Upper lobe of right lung (tissue), 1 donor: ENCODE results near the gene PGM5. TPM values are rescaled to one million over a fixed set of nuclear protein-coding genes. Genes with fewer than 3 reads are reported as not detected.
"Not testable (repeated sequence)": the region's sequence is repeated elsewhere in the genome, so short reads cannot be mapped to it uniquely, and the experiment has no call there.

ENCODE experiments used
- ATAC-seq: fragments of 200-7000 bp; cut with Tn5 transposase; one replicate; pipeline ENCODE4 v1.9.1; 2020; ENCODE audit warnings: mild to moderate bottlenecking, moderate library complexity
- DNase-seq: peaks from one replicate; pipeline ENCODE4 v3.0.0-alpha.2; 2020
- H3K27ac ChIP-seq: fragments of 200-600 bp; one replicate; pipeline ENCODE4 v1.8.0; 2022
- H3K27me3 ChIP-seq: fragments of 200-600 bp; one replicate; pipeline ENCODE4 v1.8.0; 2022; ENCODE audit warnings: mild to moderate bottlenecking
- H3K36me3 ChIP-seq: fragments of 200-600 bp; one replicate; pipeline ENCODE4 v1.8.0; 2022
- H3K4me1 ChIP-seq: fragments of 200-600 bp; one replicate; pipeline ENCODE4 v1.8.0; 2022
- H3K4me3 ChIP-seq: fragments of 200-600 bp; one replicate; pipeline ENCODE4 v1.8.0; 2022; ENCODE audit warnings: mild to moderate bottlenecking
- H3K9me3 ChIP-seq: fragments of 200-600 bp; one replicate; pipeline ENCODE4 v1.8.0; 2022
- intact Hi-C: fragments of 100-400 bp; cut with DNase I; formaldehyde crosslinking; loops from one replicate; pipeline ENCODE4 v1.11.0; 2022
- long read RNA-seq: library from polyadenylated mRNA; unstranded; transcript quantifications from one replicate; pipeline ENCODE4 v2.0.0, GENCODE V29; 2021
- total RNA-seq: library from RNA; stranded (reverse); fragmentation: NEBNext Ultra II Directional; extraction: Animal tissue kit (Norgen Biotek cat#: 25700); gene quantifications from one replicate; pipeline ENCODE4 v1.2.1, GENCODE V29; 2021
- donor health status: DM: no; HTN: yes; CAD: no; lungs with severe emphysema.

The PGM5 gene
- 25.0 TPM for total RNA-seq
- long read RNA-seq, partial matches to known transcripts, result 3 of 7 reads
- long read RNA-seq, other reads (novel, unspliced or antisense), result 1 of 7 reads

GRCh38 chr9:68356380-68357118 is at the start of gene PGM5:
PGM5 (plus strand) TSS chr9:68356611; CDS start chr9:68357128, 517 bp downstream.
- ATAC-seq (peak; percentile 86), DNase-seq (peak; percentile 72)
- H3K4me3 ChIP-seq, result peak within 1 kb of the TSS; percentile 57
- H3K36me3 ChIP-seq, H3K27me3 ChIP-seq, intact Hi-C loops, H3K4me1 ChIP-seq, H3K9me3 ChIP-seq: not testable (repeated sequence)
- H3K27ac ChIP-seq, result peak within 1 kb of the TSS; percentile 60

- H3K9me3 ChIP-seq, H3K4me1 ChIP-seq, H3K4me3 ChIP-seq, H3K27ac ChIP-seq, H3K36me3 ChIP-seq, H3K27me3 ChIP-seq, intact Hi-C loops, DNase-seq: not testable (repeated sequence)
- peak; percentile 53 for ATAC-seq
These were observed 49.3 kb upstream of the PGM5 start for GRCh38 chr9:68307127-68307526.

- DNase-seq (peak; percentile 66), ATAC-seq (peak; percentile 50)
- H3K9me3 ChIP-seq, H3K4me3 ChIP-seq, H3K4me1 ChIP-seq, H3K27ac ChIP-seq, H3K27me3 ChIP-seq, intact Hi-C loops, H3K36me3 ChIP-seq: not testable (repeated sequence)
These were observed 48.8 kb upstream of the PGM5 start for GRCh38 chr9:68307654-68308053.

- H3K4me1 ChIP-seq, intact Hi-C loops, H3K4me3 ChIP-seq, DNase-seq, H3K27me3 ChIP-seq, H3K9me3 ChIP-seq, H3K36me3 ChIP-seq, ATAC-seq, H3K27ac ChIP-seq: not testable (repeated sequence)
These were observed 45.2 kb upstream of the PGM5 start for GRCh38 chr9:68311208-68311607.

GRCh38 chr9:68318209-68318608 is 38.2 kb upstream of the PGM5 start:
- H3K27ac ChIP-seq, H3K4me1 ChIP-seq, intact Hi-C loops, H3K4me3 ChIP-seq, DNase-seq, H3K9me3 ChIP-seq, H3K27me3 ChIP-seq, H3K36me3 ChIP-seq: not testable (repeated sequence)
- peak; percentile 32 for ATAC-seq

GRCh38 chr9:68323749-68324148 is 32.7 kb upstream of the PGM5 start:
- peak; percentile 25 for ATAC-seq
- intact Hi-C loops, result not testable (repeated sequence)

GRCh38 chr9:68324518-68324917 is 31.9 kb upstream of the PGM5 start:
- H3K9me3 ChIP-seq, H3K36me3 ChIP-seq, H3K4me3 ChIP-seq, intact Hi-C loops, H3K4me1 ChIP-seq, H3K27ac ChIP-seq, H3K27me3 ChIP-seq, ATAC-seq, DNase-seq: not testable (repeated sequence)

More at GRCh38 chr9:68323749-68324148, 32.7 kb upstream of the PGM5 start:
- H3K4me3 ChIP-seq, H3K9me3 ChIP-seq, H3K27me3 ChIP-seq, DNase-seq, H3K36me3 ChIP-seq, H3K4me1 ChIP-seq, H3K27ac ChIP-seq: not testable (repeated sequence)

GRCh38 chr9:68329106-68329505 is 27.3 kb upstream of the PGM5 start:
- H3K36me3 ChIP-seq, ATAC-seq, H3K27me3 ChIP-seq, intact Hi-C loops, H3K9me3 ChIP-seq, H3K4me3 ChIP-seq, H3K27ac ChIP-seq, DNase-seq, H3K4me1 ChIP-seq: not testable (repeated sequence)

- DNase-seq, H3K36me3 ChIP-seq, H3K9me3 ChIP-seq, H3K27ac ChIP-seq, H3K27me3 ChIP-seq, ATAC-seq, H3K4me1 ChIP-seq, intact Hi-C loops, H3K4me3 ChIP-seq: not testable (repeated sequence)
These were observed 25.8 kb upstream of the PGM5 start for GRCh38 chr9:68330531-68331173.

GRCh38 chr9:68332122-68332521 is 24.3 kb upstream of the PGM5 start:
- DNase-seq, intact Hi-C loops, H3K36me3 ChIP-seq, ATAC-seq, H3K27ac ChIP-seq, H3K27me3 ChIP-seq, H3K9me3 ChIP-seq, H3K4me3 ChIP-seq, H3K4me1 ChIP-seq: not testable (repeated sequence)

GRCh38 chr9:68335935-68336334 is 20.5 kb upstream of the PGM5 start:
- ATAC-seq, H3K36me3 ChIP-seq, DNase-seq, H3K27me3 ChIP-seq, intact Hi-C loops, H3K27ac ChIP-seq, H3K4me3 ChIP-seq, H3K9me3 ChIP-seq, H3K4me1 ChIP-seq: not testable (repeated sequence)

GRCh38 chr9:68336639-68337339 is 19.6 kb upstream of the PGM5 start:
- DNase-seq, H3K4me1 ChIP-seq, H3K27ac ChIP-seq, intact Hi-C loops, H3K27me3 ChIP-seq, ATAC-seq, H3K36me3 ChIP-seq, H3K4me3 ChIP-seq, H3K9me3 ChIP-seq: not testable (repeated sequence)

- H3K9me3 ChIP-seq, ATAC-seq, H3K4me1 ChIP-seq, DNase-seq, intact Hi-C loops, H3K27me3 ChIP-seq, H3K4me3 ChIP-seq, H3K27ac ChIP-seq, H3K36me3 ChIP-seq: not testable (repeated sequence)
These were observed 18.4 kb upstream of the PGM5 start for GRCh38 chr9:68338000-68338399.
